RPMI8226 (cell line): ENCODE results near the gene PLXNA2.

Source experiments
- DNase-seq: peaks from one replicate; pipeline ENCODE4 v3.0.0-alpha.2; 2015

The PLXNA2 gene, protein sequence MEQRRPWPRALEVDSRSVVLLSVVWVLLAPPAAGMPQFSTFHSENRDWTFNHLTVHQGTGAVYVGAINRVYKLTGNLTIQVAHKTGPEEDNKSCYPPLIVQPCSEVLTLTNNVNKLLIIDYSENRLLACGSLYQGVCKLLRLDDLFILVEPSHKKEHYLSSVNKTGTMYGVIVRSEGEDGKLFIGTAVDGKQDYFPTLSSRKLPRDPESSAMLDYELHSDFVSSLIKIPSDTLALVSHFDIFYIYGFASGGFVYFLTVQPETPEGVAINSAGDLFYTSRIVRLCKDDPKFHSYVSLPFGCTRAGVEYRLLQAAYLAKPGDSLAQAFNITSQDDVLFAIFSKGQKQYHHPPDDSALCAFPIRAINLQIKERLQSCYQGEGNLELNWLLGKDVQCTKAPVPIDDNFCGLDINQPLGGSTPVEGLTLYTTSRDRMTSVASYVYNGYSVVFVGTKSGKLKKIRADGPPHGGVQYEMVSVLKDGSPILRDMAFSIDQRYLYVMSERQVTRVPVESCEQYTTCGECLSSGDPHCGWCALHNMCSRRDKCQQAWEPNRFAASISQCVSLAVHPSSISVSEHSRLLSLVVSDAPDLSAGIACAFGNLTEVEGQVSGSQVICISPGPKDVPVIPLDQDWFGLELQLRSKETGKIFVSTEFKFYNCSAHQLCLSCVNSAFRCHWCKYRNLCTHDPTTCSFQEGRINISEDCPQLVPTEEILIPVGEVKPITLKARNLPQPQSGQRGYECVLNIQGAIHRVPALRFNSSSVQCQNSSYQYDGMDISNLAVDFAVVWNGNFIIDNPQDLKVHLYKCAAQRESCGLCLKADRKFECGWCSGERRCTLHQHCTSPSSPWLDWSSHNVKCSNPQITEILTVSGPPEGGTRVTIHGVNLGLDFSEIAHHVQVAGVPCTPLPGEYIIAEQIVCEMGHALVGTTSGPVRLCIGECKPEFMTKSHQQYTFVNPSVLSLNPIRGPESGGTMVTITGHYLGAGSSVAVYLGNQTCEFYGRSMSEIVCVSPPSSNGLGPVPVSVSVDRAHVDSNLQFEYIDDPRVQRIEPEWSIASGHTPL (N-terminal part only)

DNA sequence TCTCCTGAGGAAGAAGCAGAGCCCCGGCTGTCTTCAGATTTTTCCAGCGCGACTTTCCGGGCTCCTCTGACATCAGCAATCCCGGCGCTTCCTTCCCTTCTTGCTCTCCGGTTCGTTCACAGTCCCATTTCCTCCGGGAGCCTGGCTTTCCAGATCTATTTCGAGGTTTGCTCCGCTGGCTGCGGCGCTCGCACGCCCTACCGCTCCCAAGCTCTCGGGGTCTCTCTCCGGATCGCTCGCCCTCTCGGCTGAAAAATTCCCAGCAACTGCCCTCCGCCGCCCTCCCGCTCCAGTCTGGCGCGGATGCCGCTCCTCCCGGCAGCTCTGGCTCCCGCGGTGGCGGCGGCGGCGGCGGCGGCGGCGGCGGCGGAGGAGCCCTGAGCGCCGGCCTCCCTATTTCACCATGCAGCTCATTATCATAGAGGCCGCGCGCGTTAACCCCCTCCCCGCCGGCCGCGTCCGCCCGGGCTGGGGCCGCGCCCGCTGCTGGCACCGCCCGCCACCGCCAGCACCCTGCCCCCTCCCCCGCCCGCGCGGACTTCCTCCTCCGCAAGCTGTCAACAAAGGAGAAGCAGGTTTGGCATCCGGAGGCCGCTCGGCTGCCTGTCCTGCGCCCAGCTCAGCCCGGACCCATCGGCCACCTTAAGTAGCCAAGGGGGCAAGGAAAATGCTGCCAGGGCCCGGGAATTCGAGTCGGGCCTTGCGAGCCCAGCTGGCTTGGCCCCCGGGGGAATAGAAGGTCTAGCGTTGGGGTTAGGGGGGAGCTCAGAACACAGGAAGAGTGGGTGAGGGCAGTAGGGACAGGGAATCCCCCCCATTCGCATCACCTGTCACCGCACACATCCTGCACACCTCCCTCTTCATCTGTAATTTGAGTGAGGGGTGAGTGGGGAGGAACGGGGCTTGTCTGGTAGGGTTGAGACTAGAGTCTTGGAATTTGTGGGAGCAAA lies at the start of gene PLXNA2:
TSS of gene PLXNA2 (minus strand) at position 418 of the 950 bp plus-strand sequence. CDS start 26,462 bp downstream, outside the sequence.
- DNase-seq: peak; percentile 95

GRCh38 chr1:208292908-208293307 lies 48.7 kb upstream of the PLXNA2 start:
- DNase-seq: no peak

DNA sequence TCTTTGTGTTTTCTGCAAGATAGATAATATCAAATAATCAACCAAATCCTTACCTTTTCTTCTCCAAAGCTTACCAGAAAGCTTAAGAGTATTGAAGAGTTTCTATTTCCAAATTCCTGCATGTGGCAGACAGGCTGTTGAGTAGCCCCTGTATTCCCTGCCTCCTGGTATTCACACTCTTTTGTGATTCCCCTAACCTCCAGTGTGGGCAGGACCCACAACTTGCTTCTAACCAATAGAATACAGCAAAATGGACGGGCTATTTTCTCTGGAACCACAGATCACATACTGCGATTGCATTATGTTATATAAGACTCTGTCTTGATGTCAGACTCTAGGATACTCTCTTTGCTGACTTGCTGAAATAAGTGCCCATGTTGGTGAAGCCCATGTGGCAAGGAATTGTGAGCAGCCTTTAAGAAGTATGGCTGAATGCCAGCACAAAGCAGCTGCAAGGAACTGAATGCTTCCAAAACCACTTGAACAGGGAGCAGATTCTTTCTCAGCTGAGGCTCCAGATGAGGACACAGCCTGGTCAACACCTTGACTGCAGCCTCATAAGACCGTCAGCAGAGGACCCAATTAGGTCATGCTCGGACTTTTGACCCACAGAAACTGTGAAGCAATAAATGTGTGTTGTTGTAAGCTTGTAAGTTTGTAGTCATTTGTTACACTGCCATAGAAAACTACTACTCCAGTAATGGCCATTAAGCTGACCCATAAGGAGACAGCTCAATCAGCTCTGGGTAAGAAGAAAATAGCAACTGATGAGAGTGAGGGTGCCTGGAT lies 47.9 kb upstream of the PLXNA2 start:
- peak; percentile 7 for DNase-seq

DNA sequence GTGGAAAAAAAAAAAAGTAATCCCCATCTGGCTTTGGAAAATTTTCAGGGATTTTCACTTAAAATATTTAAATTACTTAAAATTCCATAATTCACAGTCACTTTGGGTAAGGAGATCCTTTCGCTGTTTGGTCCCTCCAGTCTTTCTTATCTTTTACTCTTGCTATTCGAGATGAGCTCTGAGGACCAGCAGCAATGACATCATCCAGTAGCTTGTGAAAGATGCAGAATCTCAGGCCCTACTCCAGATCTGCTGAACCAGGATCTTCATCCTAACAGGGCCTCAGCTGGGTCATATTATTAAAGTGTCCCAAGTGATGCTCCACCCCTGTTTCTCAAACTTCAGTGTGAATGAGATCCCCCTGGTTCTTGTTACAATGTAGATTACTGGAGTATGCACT lies 46.9 kb upstream of the PLXNA2 start:
- DNase-seq: no peak

DNA sequence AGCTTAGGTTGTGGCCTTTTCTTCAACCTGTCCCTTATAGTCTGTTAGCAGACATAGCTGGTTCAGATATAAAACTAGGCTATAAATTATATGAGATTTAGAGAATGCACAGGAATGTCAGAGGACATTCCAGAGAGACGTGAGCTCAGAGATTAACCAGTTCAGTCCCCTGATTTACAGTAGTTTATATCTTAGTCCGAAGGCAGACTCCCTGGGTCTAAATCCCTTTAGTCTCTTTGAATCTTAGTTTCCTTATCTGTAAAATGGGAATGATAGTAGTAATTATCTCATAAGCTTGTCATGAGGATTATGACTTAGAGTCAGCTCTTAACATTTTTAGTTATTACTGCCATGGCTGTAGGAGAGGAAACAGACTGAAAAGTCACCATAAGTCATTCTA lies 45.5 kb upstream of the PLXNA2 start:
- DNase-seq: no peak

GRCh38 chr1:208288495-208288894 lies 44.3 kb upstream of the PLXNA2 start:
- no peak for DNase-seq

GRCh38 chr1:208280681-208281450 lies 36.7 kb upstream of the PLXNA2 start:
- DNase-seq: no peak

DNA sequence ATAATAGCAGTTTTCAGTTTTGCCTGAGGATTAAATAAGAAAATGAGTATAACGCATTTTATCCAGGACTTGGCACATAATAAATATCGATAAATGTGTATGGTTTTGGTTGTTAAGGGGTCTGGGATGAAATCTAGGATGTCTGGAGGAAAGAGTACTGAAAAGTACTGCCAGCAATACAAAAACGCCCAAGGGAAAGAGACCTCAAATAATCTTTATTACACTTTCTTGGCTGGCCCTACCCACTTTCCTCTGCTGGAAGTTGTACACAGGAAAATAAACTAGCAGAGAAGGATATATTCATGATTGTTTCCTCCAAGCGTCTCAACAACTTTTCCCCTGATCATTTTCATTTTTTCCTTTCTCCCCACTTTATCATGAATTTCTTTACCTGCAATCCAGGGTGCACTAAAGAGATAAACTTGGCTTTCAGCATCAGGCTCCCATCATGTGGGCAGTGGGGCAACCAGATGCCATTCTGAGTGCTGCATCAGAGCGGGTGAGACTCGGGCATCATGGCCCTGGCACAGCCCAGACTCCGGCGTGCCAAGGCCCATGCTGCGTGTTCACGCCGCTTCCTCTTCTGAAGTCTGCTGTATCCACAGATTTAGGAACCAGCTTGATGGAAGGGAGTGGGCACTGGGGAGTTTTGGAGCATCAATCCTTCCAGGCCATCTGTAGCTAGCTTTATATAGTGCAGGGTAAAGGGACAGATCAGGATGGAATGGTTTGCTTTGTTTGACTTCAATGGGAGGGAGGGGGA lies 35.8 kb upstream of the PLXNA2 start:
- no peak for DNase-seq

DNA sequence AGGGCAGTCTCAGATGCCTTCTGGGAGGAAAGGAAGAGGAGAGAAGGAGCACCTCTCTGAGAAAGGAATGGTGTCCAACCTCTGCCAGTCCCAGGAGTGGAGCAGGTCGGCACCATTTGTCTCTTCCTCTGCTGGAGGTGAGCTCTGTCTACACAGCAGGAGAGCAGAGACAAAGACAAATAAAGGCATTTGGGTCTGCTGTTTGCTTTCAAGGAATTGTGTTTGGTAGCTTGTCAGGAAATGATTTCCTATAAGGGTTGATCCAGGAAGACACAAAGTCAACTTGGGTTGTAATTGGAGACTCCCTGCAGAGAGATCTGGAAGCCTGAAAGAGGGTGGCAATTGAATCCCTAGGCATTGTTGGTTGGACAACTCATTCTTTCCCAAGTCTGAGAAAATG lies 34.5 kb upstream of the PLXNA2 start:
- no peak for DNase-seq

DNA sequence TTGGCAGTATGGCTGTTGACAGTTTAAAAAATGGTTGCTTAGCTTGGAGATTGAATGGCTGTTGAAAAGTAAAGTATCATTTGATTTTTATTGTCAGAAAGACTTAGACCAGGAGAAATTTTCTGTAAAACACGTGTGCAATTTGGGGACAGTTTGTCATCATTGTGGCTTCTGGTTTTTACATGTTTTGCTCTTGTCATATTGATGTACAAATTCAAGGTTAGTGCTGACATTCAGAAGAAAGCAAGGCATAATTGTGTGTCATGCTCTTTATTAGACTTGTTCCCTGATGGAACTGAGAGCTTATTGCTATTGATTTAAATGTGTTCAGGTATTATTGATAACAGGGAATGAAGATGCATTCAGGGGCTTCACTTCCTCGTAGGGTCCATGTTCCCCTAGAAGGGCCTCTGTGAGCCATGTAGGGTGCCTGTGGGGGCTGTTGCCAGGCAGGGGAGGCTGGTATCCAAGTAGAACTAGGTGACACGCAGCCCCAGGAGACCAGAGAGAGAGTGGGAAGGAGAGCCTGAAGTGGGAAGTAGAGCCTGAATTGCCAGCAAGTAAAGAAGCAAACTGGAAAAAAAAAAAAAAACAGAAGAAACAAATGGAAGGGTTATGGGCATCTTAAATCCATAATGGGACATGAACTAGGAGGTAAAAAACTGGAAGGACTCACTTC lies 32.7 kb upstream of the PLXNA2 start:
- no peak for DNase-seq

GRCh38 chr1:208275083-208275482 lies 30.9 kb upstream of the PLXNA2 start:
- no peak for DNase-seq

DNA sequence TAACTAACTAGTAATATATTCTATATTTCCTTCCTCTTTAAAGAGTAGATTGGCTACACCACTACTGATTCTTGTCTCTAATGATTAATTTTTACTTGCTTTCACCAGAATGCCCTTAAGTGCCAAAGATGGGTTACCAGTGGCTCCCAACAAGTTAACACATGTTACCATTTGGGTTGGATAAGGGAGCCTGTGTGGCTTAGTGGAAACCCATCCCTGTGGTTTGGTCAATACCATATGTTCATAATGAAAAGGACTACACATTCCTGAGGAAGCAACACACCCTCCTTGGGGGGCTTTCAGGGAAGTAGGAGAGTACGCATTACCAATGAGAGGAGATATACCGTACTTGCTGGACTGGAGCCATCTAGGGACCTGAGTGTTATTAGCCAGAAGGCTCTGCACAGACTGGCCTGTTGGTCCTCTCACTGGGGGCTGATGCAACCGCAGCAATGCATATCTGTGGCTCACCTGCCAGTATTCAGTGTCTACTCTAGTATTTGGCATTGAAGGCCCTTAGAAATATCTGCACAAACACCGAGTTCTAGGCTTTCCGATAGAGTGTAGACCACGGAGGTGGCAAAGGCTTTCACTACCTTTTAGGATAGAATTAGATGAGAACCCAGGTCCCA lies 29.3 kb upstream of the PLXNA2 start:
- no peak for DNase-seq

- DNase-seq: no peak
These were observed 28.5 kb upstream of the PLXNA2 start for GRCh38 chr1:208272713-208273112.

DNA sequence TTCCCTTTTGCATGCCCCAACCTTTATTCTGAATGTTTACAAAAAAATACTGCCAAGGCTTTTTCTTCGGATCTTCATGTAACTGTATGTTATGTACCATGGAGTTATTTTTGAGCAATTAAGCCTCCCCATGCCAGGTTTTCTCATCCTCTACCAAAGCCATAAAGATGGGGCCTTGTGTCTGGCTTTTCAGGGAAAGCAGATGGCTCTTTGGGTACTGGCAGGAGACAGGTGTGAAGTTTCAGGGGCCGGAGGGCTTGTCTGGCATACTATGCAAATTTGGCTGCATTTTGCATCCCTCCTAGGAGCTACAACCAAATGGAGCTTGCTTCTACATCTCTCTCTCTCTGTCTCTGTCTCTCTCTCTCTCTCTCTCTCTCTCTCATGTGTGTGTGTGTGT lies 28.1 kb upstream of the PLXNA2 start:
- DNase-seq: no peak

- no peak for DNase-seq
These were observed 27.1 kb upstream of the PLXNA2 start for GRCh38 chr1:208271236-208271635.

- no peak for DNase-seq
These were observed 26.5 kb upstream of the PLXNA2 start for GRCh38 chr1:208270651-208271141.

DNA sequence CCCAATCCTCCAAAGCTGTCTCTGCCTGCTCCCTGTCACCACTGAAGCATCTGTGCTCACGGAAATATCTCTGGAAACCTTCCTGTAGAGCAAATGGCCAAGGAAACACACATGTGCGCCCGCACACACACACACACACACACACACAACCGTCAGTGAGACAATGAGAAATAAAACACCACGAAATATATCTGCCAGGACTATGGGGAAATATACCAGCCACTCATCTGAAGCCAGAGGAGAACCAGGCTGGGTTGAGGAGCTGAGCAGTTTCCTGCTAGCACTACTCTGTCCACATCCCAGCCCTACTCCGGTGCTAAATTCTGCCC lies 25.1 kb upstream of the PLXNA2 start:
- DNase-seq: no peak

DNA sequence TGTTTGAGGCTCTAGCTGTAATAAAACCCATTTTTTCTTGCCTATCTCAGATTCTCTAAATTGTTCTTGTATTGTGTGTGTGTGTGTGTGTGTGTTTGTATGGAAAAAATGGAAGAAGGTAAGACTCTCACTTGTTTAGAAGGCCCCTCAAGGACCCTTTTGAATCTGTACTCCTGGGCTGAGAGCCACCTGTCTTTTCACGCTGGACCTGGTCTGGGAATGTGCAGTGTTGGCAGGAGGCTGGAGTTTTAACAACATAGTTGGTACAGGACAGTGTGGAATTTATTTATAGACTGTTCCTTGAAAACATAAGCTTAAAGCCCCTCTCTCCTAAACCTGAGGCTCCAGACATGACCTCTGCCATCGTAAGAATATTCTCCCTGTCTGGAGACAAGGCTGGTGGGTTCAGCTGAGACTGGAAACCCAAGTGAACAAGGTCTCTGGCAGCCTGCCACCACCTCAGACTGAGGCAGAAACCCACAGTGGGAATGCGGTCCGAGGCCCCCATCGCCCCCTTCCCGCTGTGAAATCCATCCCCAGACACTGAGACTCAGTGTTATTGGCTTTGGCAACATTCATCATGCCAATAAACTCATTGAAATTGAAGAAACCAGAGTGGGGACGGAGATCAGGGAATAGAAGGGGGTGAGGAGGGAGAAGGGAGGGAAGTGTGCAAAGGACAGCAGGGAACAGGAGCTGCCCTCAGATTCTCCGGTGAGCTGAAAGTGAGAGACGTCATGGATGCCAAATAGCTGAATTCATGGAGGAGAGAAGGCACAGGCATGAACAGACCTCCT lies 24.6 kb upstream of the PLXNA2 start:
- DNase-seq: no peak
